CD14-positive monocyte (primary cell): ENCODE results near the gene POLDIP3. TPM values are rescaled to one million over a fixed set of nuclear protein-coding genes. Genes with fewer than 3 reads are reported as not detected.
A peak's percentile ranks its signal among the peaks of the same experiment; 100 is the strongest.
"Not testable (repeated sequence)": the region's sequence is repeated elsewhere in the genome, so short reads cannot be mapped to it uniquely, and the experiment has no call there.

Experiments used
- DNase-seq, 3 donors: peaks; one replicate each; pipeline ENCODE4 v3.0.0-alpha.2; 2011 to 2022
- H2AFZ ChIP-seq: 2 replicates; pipeline ENCODE4 v1.6.0; 2012; ENCODE audit warnings: mild to moderate bottlenecking, low read depth, low read length, inconsistent platforms; ENCODE audit not compliant: insufficient read depth, poor library complexity, severe bottlenecking
- H3K27ac ChIP-seq, 2 donors: 1 replicate in 1 of 2; 2 replicates in 1 of 2; pipeline ENCODE4 v1.5.1; 2012 to 2013; ENCODE audit warnings: low read length in 2 of 2, control low read depth in 1 of 2, inconsistent platforms in 1 of 2, low read depth in 1 of 2, mild to moderate bottlenecking in 1 of 2
- H3K27me3 ChIP-seq, 2 donors: one replicate each; pipeline versions ENCODE4 v1.6.0 to v1.6.1; 2011 to 2013; ENCODE audit warnings: low read length in 2 of 2; ENCODE audit not compliant: control insufficient read depth in 2 of 2, insufficient read depth in 2 of 2
- H3K36me3 ChIP-seq, 2 donors: replicated peaks in 1 of 2; 1 replicate in 1 of 2; 2 replicates in 1 of 2; pipeline versions ENCODE4 v1.5.1 to v1.6.1; 2012 to 2013; ENCODE audit warnings: low read length in 2 of 2, control low read depth in 1 of 2, inconsistent platforms in 1 of 2, mild to moderate bottlenecking in 1 of 2; ENCODE audit not compliant: insufficient read depth in 2 of 2, control insufficient read depth in 1 of 2
- H3K4me1 ChIP-seq, 2 donors: 1 replicate in 1 of 2; 2 replicates in 1 of 2; pipeline versions ENCODE4 v1.5.1 to v1.6.1; 2012 to 2013; ENCODE audit warnings: low read length in 2 of 2, control low read depth in 1 of 2, inconsistent platforms in 1 of 2, mild to moderate bottlenecking in 1 of 2, moderate library complexity in 1 of 2; ENCODE audit not compliant: insufficient read depth in 2 of 2, control insufficient read depth in 1 of 2
- H3K4me2 ChIP-seq: replicated peaks from 2 replicates; pipeline ENCODE3; 2012; ENCODE audit warnings: low read length, moderate library complexity, mild to moderate bottlenecking; ENCODE audit not compliant: poor library complexity, severe bottlenecking; ENCODE audit errors: extremely low read depth
- H3K4me3 ChIP-seq, 3 experiments: fragments of 200-600 bp in 1 of 3; sonication (generic) in 1 of 3; replicated peaks in 1 of 3; 1 replicate in 2 of 3; 2 replicates in 1 of 3; pipeline ENCODE4 v1.5.1; 2011 to 2013; ENCODE audit warnings: low read length in 3 of 3, mild to moderate bottlenecking in 3 of 3, control low read depth in 2 of 3, low read depth in 2 of 3, inconsistent platforms in 1 of 3, moderate library complexity in 1 of 3
- H3K79me2 ChIP-seq: 2 replicates; pipeline ENCODE4 v1.6.0; 2012; ENCODE audit warnings: mild to moderate bottlenecking, control low read depth, inconsistent platforms, low read length, moderate library complexity; ENCODE audit not compliant: insufficient read depth
- H3K9ac ChIP-seq: 2 replicates; pipeline ENCODE4 v1.6.0; 2017; ENCODE audit warnings: low read length, mild to moderate bottlenecking; ENCODE audit not compliant: insufficient read depth, poor library complexity, severe bottlenecking
- H3K9me3 ChIP-seq, 2 donors: replicated peaks in 1 of 2; 1 replicate in 1 of 2; 2 replicates in 1 of 2; pipeline versions ENCODE4 v1.5.1 to v1.6.1; 2012 to 2013; ENCODE audit warnings: low read length in 2 of 2, control low read depth in 1 of 2; ENCODE audit not compliant: control insufficient read depth in 1 of 2, insufficient read depth in 1 of 2
- H4K20me1 ChIP-seq: 2 replicates; pipeline ENCODE4 v1.6.0; 2012; ENCODE audit warnings: mild to moderate bottlenecking, low read length, control low read depth, moderate library complexity; ENCODE audit not compliant: insufficient read depth
- H3K27ac Mint-ChIP-seq, 7 donors: one replicate each; pipeline ENCODE4 v1.8.0; 2020; ENCODE audit warnings: mild to moderate bottlenecking in 7 of 7, mixed read lengths in 7 of 7, moderate library complexity in 6 of 7, inconsistent platforms in 2 of 7
- H3K27me3 Mint-ChIP-seq, 3 donors: one replicate each; pipeline ENCODE4 v1.8.0; 2021 to 2022; ENCODE audit warnings: low read depth in 3 of 3, mild to moderate bottlenecking in 3 of 3, mixed read lengths in 3 of 3, moderate library complexity in 3 of 3, inconsistent platforms in 1 of 3
- H3K36me3 Mint-ChIP-seq, 2 donors: one replicate each; pipeline ENCODE4 v1.8.0; 2020; ENCODE audit warnings: mixed read lengths in 2 of 2, inconsistent platforms in 1 of 2, mild to moderate bottlenecking in 1 of 2
- H3K4me1 Mint-ChIP-seq: one replicate; pipeline ENCODE4 v1.8.0; 2020; ENCODE audit warnings: mild to moderate bottlenecking, mixed read lengths
- H3K4me3 Mint-ChIP-seq, 2 donors: one replicate each; pipeline ENCODE4 v1.8.0; 2020; ENCODE audit warnings: mild to moderate bottlenecking in 2 of 2, mixed read lengths in 2 of 2, moderate library complexity in 1 of 2
- H3K9me3 Mint-ChIP-seq, 7 donors: one replicate each; pipeline ENCODE4 v1.8.0; 2020 to 2022; ENCODE audit warnings: mixed read lengths in 7 of 7, mild to moderate bottlenecking in 6 of 7, moderate library complexity in 6 of 7, inconsistent platforms in 2 of 7
- CTCF ChIP-seq: fragments of 200-600 bp; IDR thresholded peaks from one replicate; pipeline ENCODE4 v1.8.0; 2022; ENCODE audit warnings: antibody characterized with exemption, mild to moderate bottlenecking
- WGBS: methylation state at CpG from one replicate; pipeline ENCODE4 v1.1.5; 2013; ENCODE audit warnings: missing lambda C conversion rate; ENCODE audit not compliant: insufficient coverage; 5-methylcytosine and 5-hydroxymethylcytosine counted together
- intact Hi-C, 2 donors: fragments of 100-400 bp; cut with micrococcal nuclease; formaldehyde crosslinking; loops; one replicate each; pipeline versions ENCODE4 v1.15.0 to v1.15.1; 2023
- polyA plus RNA-seq, 3 donors: library from polyadenylated mRNA; depleted of rRNA in 1 of 3; unstranded in 2 of 3; stranded (reverse) in 1 of 3; fragments of 300-500 nt in 2 of 3; fragments of >200 nt in 1 of 3; fragmentation: Illumina TruSeq in 2 of 3; gene quantifications; 1 replicate in 2 of 3; 2 replicates in 1 of 3; pipeline ENCODE4 v1.2.3, GENCODE V29; 2012 to 2021

POLDIP3 gene
- polyA plus RNA-seq, 3 donors: 46.3 to 55.3 (median 53.8) TPM

GRCh38 chr22:42552294-42552647 is 62.4 kb downstream of the POLDIP3 start:
- H3K4me2 ChIP-seq, H3K36me3 Mint-ChIP-seq, H3K79me2 ChIP-seq, DNase-seq, H3K36me3 ChIP-seq, H3K27ac Mint-ChIP-seq, H3K27ac ChIP-seq, H3K4me3 ChIP-seq, H4K20me1 ChIP-seq, H3K9me3 ChIP-seq, H2AFZ ChIP-seq, H3K9ac ChIP-seq, H3K4me3 Mint-ChIP-seq: not testable (repeated sequence)
- H3K4me1 Mint-ChIP-seq: peaks cover 21% of the 10 kb centered on the region
- intact Hi-C loops: loop anchor here in 1 of 2 donors (5.0 kb wide), 1 partner anchor 35 kb away; the partner anchor contains the start of gene RRP7A
- 80% methylated on average over 1 of the region's 6 CpGs for WGBS
- H3K27me3 ChIP-seq: peaks cover 2 to 23% of the 10 kb centered on the region in 2 donors
- peaks cover 4 to 17% (median 7%) of the 10 kb centered on the region in 7 donors for H3K9me3 Mint-ChIP-seq
- H3K4me1 ChIP-seq: peaks cover 12 to 13% of the 10 kb centered on the region in 2 donors
- peak; percentile 71 for TF ChIP-seq CTCF
- H3K27me3 Mint-ChIP-seq: peaks cover 21 to 32% (median 30%) of the 10 kb centered on the region in 3 donors

GRCh38 chr22:42549331-42550060 is 65.2 kb downstream of the POLDIP3 start:
- Mint-ChIP-seq H3K27me3 (peaks cover 20 to 32% (median 28%) of the 10 kb centered on the region in 3 donors), H3K4me1 (peaks cover 21% of the 10 kb centered on the region), H3K4me3 (no peak overlapping the region), H3K36me3 (no peaks in the 10 kb centered on the region), H3K27ac (no peak overlapping the region), H3K9me3 (peaks cover 4 to 17% (median 7%) of the 10 kb centered on the region in 7 donors)
- H3K79me2 ChIP-seq: no peaks in the 10 kb centered on the region
- H3K9ac ChIP-seq: no peak overlapping the region
- no peaks in the 10 kb centered on the region for H3K9me3 ChIP-seq
- TF ChIP-seq CTCF: no peak
- intact Hi-C loops: loop anchor here in 1 of 2 donors (5.0 kb wide), 1 partner anchor 32 kb away; the partner anchor contains the start of gene RRP7A
- H3K36me3 ChIP-seq: no peaks in the 10 kb centered on the region
- no peak overlapping the region for H3K4me3 ChIP-seq
- no peak overlapping the region for H2AFZ ChIP-seq
- H3K27me3 ChIP-seq: peaks cover 2 to 23% of the 10 kb centered on the region in 2 donors
- H3K4me1 ChIP-seq: peaks cover 12 to 13% of the 10 kb centered on the region in 2 donors
- no peak overlapping the region for H3K4me2 ChIP-seq
- WGBS: 88% methylated on average over 10 of the region's 11 CpGs
- no peak overlapping the region for H3K27ac ChIP-seq
- no peak for DNase-seq
- H4K20me1 ChIP-seq: no peaks in the 10 kb centered on the region
